K562 (cell line): ENCODE measurements around the gene LCA5. TPM values are rescaled to one million over a fixed set of nuclear protein-coding genes. Genes with fewer than 3 reads are reported as not detected.

ENCODE experiments used
- TFAP4 ChIP-seq: sonication (generic); formaldehyde crosslinking; IDR thresholded peaks from 2 replicates; pipeline ENCODE4 v1.8.0; 2022; ENCODE audit warnings: missing genetic modification reagents, mild to moderate bottlenecking, moderate library complexity, borderline replicate concordance
- ZNF740 ChIP-seq, 3 experiments: fragments of 200-800 bp in 1 of 3; sonication (Bioruptor generic) in 1 of 3; sonication (generic) in 1 of 3; formaldehyde crosslinking in 1 of 3; IDR thresholded peaks; 2 replicates each; pipeline versions ENCODE4 v1.6.1 to v1.8.0; 2016 to 2022; ENCODE audit warnings: mild to moderate bottlenecking in 2 of 3, missing compliant biosample characterization in 2 of 3, missing genetic modification characterization in 2 of 3, missing genetic modification reagents in 1 of 3
- polyA plus RNA-seq, 8 experiments: library from polyadenylated mRNA; depleted of rRNA in 4 of 8; stranded (reverse) in 5 of 8; unstranded in 3 of 8; fragments of >200 nt; fragmentation: Nextera tagmentation in 2 of 8; fragmentation: Illumina TruSeq in 1 of 8; extraction: Ambion mirVana in 2 of 8; extraction: Trizol in 1 of 8; gene quantifications; 2 replicates each; pipeline versions ENCODE4 v1.2.1 to v1.2.3, GENCODE V29; 2011 to 2014; ENCODE audit warnings: inconsistent platforms in 1 of 8, missing spikeins in 1 of 8
- total RNA-seq, 7 experiments: library from RNA; depleted of rRNA in 6 of 7; stranded (reverse); fragments of >200 nt in 6 of 7; fragmentation: Illumina TruSeq in 2 of 7; extraction: Trizol in 2 of 7; gene quantifications; 2 replicates each; pipeline versions ENCODE4 v1.2.1 to v1.2.3, GENCODE V29; 2011 to 2021; ENCODE audit warnings: low replicate concordance in 1 of 7
- TF ChIP-seq, protein P1 (sequence below), 2 experiments: fragments of 150-350 bp in 1 of 2; IDR thresholded peaks; 2 replicates each; pipeline ENCODE4 v1.6.1; 2012 to 2016; ENCODE audit warnings: low read depth in 2 of 2, low read length in 2 of 2, mild to moderate bottlenecking in 1 of 2, moderate library complexity in 1 of 2

The LCA5 gene
- total and polyA plus RNA-seq, 9 of the 15 experiments (the other 6 are each of a cell fraction or from before 2014, with no cell fraction given): 1.0 to 3.4 (median 1.8) TPM

DNA sequence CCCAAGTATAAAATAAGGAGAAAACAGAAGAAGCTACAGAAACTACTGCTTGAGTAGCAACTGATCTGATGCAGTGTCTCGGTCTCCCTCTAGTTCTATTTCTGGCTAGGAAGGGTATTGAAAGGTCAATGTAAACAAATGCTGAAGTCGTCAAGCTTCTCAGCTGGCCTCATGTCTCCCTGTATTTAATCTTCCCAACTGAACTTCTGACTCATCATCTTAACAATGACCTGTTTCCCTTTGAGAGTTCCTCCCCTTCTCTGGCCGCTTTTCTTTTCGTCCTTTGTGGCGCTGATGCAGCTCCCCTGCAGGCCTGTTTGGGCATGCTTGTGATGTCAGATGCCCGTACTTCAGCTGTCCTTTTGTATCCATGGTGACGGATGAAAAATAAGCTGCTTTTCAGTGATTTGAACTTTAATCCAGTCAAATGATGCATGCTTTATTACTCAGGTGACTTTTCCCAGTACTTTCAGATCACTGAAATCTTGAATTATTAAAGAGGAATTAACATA, 7.8 kb upstream of the LCA5 start (continued):
- TF ChIP-seq, protein P1, sequence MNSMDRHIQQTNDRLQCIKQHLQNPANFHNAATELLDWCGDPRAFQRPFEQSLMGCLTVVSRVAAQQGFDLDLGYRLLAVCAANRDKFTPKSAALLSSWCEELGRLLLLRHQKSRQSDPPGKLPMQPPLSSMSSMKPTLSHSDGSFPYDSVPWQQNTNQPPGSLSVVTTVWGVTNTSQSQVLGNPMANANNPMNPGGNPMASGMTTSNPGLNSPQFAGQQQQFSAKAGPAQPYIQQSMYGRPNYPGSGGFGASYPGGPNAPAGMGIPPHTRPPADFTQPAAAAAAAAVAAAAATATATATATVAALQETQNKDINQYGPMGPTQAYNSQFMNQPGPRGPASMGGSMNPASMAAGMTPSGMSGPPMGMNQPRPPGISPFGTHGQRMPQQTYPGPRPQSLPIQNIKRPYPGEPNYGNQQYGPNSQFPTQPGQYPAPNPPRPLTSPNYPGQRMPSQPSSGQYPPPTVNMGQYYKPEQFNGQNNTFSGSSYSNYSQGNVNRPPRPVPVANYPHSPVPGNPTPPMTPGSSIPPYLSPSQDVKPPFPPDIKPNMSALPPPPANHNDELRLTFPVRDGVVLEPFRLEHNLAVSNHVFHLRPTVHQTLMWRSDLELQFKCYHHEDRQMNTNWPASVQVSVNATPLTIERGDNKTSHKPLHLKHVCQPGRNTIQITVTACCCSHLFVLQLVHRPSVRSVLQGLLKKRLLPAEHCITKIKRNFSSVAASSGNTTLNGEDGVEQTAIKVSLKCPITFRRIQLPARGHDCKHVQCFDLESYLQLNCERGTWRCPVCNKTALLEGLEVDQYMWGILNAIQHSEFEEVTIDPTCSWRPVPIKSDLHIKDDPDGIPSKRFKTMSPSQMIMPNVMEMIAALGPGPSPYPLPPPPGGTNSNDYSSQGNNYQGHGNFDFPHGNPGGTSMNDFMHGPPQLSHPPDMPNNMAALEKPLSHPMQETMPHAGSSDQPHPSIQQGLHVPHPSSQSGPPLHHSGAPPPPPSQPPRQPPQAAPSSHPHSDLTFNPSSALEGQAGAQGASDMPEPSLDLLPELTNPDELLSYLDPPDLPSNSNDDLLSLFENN (IDR thresholded peaks at IDR 0.05; ENCODE audit: low read depth in 2 of 2, low read length in 2 of 2): 0 out of 4 replicates have a peak, but pooled peaks of 1 of the 2 experiments have one; percentile 47
- TF ChIP-seq ZNF740 (CRISPR knock-in tag; IDR thresholded peaks at IDR 0.05): no peak
- no peak for TF ChIP-seq ZNF740 (tag; IDR thresholded peaks at IDR 0.05)
- TF ChIP-seq TFAP4 (CRISPR knock-in tag): peak; percentile 97
